Measurements from ENCODE around the gene PAQR8. TPM values are rescaled to one million over a fixed set of nuclear protein-coding genes. Genes with fewer than 3 reads are reported as not detected.

PAQR8 gene
- total and polyA plus RNA-seq, 2 of the 13 experiments (the other 11 are each of a cell fraction or from before 2014, with no cell fraction given), result 37.7 to 50.7 TPM

GRCh38 chr6:52391599-52391998, 29.6 kb downstream of the PAQR8 start:
- intact Hi-C loops (cut with micrococcal nuclease; ENCODE audit: unreplicated experiment), result no loop called here
- Histone ChIP-seq H3K9me3 (ENCODE audit: low read length) (peaks cover 5% of the 10 kb centered on the region), H4K20me1 (ENCODE audit: insufficient read depth, low read length) (no peaks in the 10 kb centered on the region), H2AFZ (ENCODE audit: low read length) (no peak overlapping the region), H3K4me2 (ENCODE audit: low read depth, low read length) (no peak overlapping the region), H3K9ac (ENCODE audit: insufficient read depth, low read depth, low read length) (no peak overlapping the region), H3K4me1 (ENCODE audit: insufficient read depth, low read length) (peaks cover 70% of the 10 kb centered on the region), H3K79me2 (ENCODE audit: insufficient read depth, low read length) (peaks cover 15% of the 10 kb centered on the region), H3K27me3 (ENCODE audit: control insufficient read depth in 1 of 2, insufficient read depth in 2 of 2, low read length in 2 of 2) (no peaks in the 10 kb centered on the region), H3K36me3 (replicated peaks in 1 of 2; ENCODE audit: control insufficient read depth in 1 of 2, insufficient read depth in 2 of 2, low read length in 2 of 2) (no peaks in the 10 kb centered on the region; a peak in 1 of 5 replicates), H3K4me3 (replicated peaks in 1 of 3; ENCODE audit: insufficient read depth in 1 of 3, low read depth in 2 of 3, low read length in 3 of 3) (no peak overlapping the region), H3K27ac (ENCODE audit: extremely low read length, insufficient read depth, low read length) (no peak overlapping the region)
- DNase-seq (ENCODE audit: low spot score) (no peak), FAIRE-seq (no peak), ATAC-seq (no peak)
- ChIA-PET CTCF (ENCODE audit: low intra/inter-chr PET ratio, low total read pairs) (no interaction called here), POLR2A (interaction anchor here (1.1 kb wide), 1 partner anchor 39 kb away, joined by 3 read pairs; no protein-coding TSS in a partner anchor)
- in situ Hi-C loops (cut with HindIII; ENCODE audit: extremely low pct_ligation_motif_present, low pct_unique_long_range_greater_than_20kb), result loop anchor here (10.0 kb wide), 1 partner anchor 227 kb away; no protein-coding TSS in a partner anchor
- WGBS (ENCODE audit: low lambda C conversion rate), result 92% methylated on average over 1 of the region's 1 CpG
- no TSS peak for BruUV-seq (replicated peaks)
- TF ChIP-seq RARA (CRISPR knock-in tag; IDR thresholded peaks at IDR 0.05) (no peak), ZNF33B (CRISPR knock-in tag; IDR thresholded peaks at IDR 0.05) (no peak), ZNF263 (CRISPR knock-in tag; IDR thresholded peaks at IDR 0.05) (no peak), MYC (CRISPR knock-in tag; IDR thresholded peaks at IDR 0.05; ENCODE audit: borderline replicate concordance) (no peak), ZNF609 (CRISPR knock-in tag; IDR thresholded peaks at IDR 0.05; ENCODE audit: borderline replicate concordance) (no peak), NFYB (CRISPR knock-in tag; IDR thresholded peaks at IDR 0.05) (no peak), EEA1 (CRISPR knock-in tag; IDR thresholded peaks at IDR 0.05; ENCODE audit: borderline replicate concordance) (no peak), GATAD2A (CRISPR knock-in tag; IDR thresholded peaks at IDR 0.05) (no peak)
